ENCODE measurements around the gene SCP2. TPM values are rescaled to one million over a fixed set of nuclear protein-coding genes. Genes with fewer than 3 reads are reported as not detected.

Gene SCP2
- total RNA-seq, 1 donor from 2014 or later = 57.5 TPM

DNA sequence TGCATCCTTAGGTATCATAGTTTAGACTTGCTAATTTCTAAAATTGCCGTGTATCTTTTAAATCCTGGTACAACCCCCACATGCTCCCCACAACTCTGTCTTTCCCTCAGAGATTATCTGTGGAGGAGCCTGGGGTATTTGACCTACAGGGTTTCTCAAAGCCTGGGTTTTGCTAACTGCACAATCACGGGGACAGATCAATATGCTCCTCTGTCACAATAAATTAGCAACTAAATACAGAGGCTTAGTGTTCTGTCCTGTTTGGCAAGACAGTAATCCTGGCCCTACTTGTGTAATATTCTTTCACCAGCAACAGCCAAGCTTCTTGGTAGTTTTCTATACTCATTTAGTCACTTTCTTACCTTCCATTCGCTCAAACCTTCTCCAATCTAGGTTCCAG, 14.1 kb upstream of the SCP2 start:
- Mint-ChIP-seq H3K4me1 (ENCODE audit: low read depth, unreplicated experiment) (peaks cover 2% of the 10 kb centered on the region), H3K36me3 (ENCODE audit: unreplicated experiment) (no peaks in the 10 kb centered on the region), H3K9me3 (ENCODE audit: unreplicated experiment) (no peaks in the 10 kb centered on the region), H3K4me3 (ENCODE audit: unreplicated experiment) (no peak overlapping the region), H3K27ac (ENCODE audit: unreplicated experiment) (no peak overlapping the region), H3K27me3 (ENCODE audit: unreplicated experiment) (no peaks in the 10 kb centered on the region)
- no peak for TF ChIP-seq CTCF (IDR thresholded peaks at IDR 0.05; ENCODE audit: partially characterized antibody, unreplicated experiment)
- DNase-seq = no peak

GRCh38 chr1:52913537-52913936, 13.5 kb upstream of the SCP2 start:
- Mint-ChIP-seq H3K36me3 (ENCODE audit: unreplicated experiment) (no peaks in the 10 kb centered on the region), H3K27me3 (ENCODE audit: unreplicated experiment) (no peaks in the 10 kb centered on the region), H3K27ac (ENCODE audit: unreplicated experiment) (no peak overlapping the region), H3K9me3 (ENCODE audit: unreplicated experiment) (no peaks in the 10 kb centered on the region), H3K4me3 (ENCODE audit: unreplicated experiment) (no peak overlapping the region), H3K4me1 (ENCODE audit: low read depth, unreplicated experiment) (peaks cover 2% of the 10 kb centered on the region)
- no peak for TF ChIP-seq CTCF (IDR thresholded peaks at IDR 0.05; ENCODE audit: partially characterized antibody, unreplicated experiment)
- peak; percentile 59 for DNase-seq

GRCh38 chr1:52914463-52914862, 12.6 kb upstream of the SCP2 start:
- no peak for TF ChIP-seq CTCF (IDR thresholded peaks at IDR 0.05; ENCODE audit: partially characterized antibody, unreplicated experiment)
- DNase-seq = no peak
- Mint-ChIP-seq H3K36me3 (ENCODE audit: unreplicated experiment) (peaks cover 5% of the 10 kb centered on the region), H3K27me3 (ENCODE audit: unreplicated experiment) (no peaks in the 10 kb centered on the region), H3K9me3 (ENCODE audit: unreplicated experiment) (no peaks in the 10 kb centered on the region), H3K4me3 (ENCODE audit: unreplicated experiment) (no peak overlapping the region), H3K4me1 (ENCODE audit: low read depth, unreplicated experiment) (peaks cover 2% of the 10 kb centered on the region), H3K27ac (ENCODE audit: unreplicated experiment) (no peak overlapping the region)

- Mint-ChIP-seq H3K36me3 (ENCODE audit: unreplicated experiment) (peaks cover 13% of the 10 kb centered on the region), H3K27ac (ENCODE audit: unreplicated experiment) (no peak overlapping the region), H3K27me3 (ENCODE audit: unreplicated experiment) (no peaks in the 10 kb centered on the region), H3K4me1 (ENCODE audit: low read depth, unreplicated experiment) (peaks cover 2% of the 10 kb centered on the region), H3K4me3 (ENCODE audit: unreplicated experiment) (no peak overlapping the region), H3K9me3 (ENCODE audit: unreplicated experiment) (no peaks in the 10 kb centered on the region)
- TF ChIP-seq CTCF (IDR thresholded peaks at IDR 0.05; ENCODE audit: partially characterized antibody, unreplicated experiment) = no peak
- no peak for DNase-seq
These were observed 11.7 kb upstream of the SCP2 start for GRCh38 chr1:52915211-52915854.

DNA sequence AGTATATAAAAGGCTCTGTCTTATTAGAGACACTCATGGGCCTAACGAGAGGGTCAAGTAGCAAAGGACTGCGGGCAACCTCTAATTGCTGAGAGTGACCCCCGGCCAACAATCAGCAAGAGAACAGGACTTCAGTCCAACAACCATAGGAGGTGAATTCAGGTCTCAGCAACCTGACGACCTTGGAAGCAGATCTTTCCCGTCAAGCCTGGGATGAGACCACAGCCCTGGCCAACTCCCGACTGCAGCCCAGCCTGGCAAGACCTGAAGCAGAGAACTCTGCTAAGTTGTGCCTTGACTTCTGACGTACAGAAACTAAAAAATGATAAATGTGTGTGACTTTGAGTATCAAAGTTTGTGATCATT, 11.2 kb upstream of the SCP2 start:
- peaks cover 2% of the 10 kb centered on the region for H3K4me1 Mint-ChIP-seq (ENCODE audit: low read depth, unreplicated experiment)
- DNase-seq = no peak
- peaks cover 2% of the 10 kb centered on the region for H3K27me3 Mint-ChIP-seq (ENCODE audit: unreplicated experiment)
- H3K27ac Mint-ChIP-seq (ENCODE audit: unreplicated experiment) = no peak overlapping the region
- H3K4me3 Mint-ChIP-seq (ENCODE audit: unreplicated experiment) = no peak overlapping the region
- no peak for TF ChIP-seq CTCF (IDR thresholded peaks at IDR 0.05; ENCODE audit: partially characterized antibody, unreplicated experiment)
- peaks cover 14% of the 10 kb centered on the region for H3K36me3 Mint-ChIP-seq (ENCODE audit: unreplicated experiment)
- no peaks in the 10 kb centered on the region for H3K9me3 Mint-ChIP-seq (ENCODE audit: unreplicated experiment)
